ENCODE results near the gene NPEPPS. TPM values are rescaled to one million over a fixed set of nuclear protein-coding genes. Genes with fewer than 3 reads are reported as not detected.

NPEPPS gene
- total and polyA plus RNA-seq, 2 of the 8 experiments (the other 6 are each of a cell fraction or from before 2014, with no cell fraction given): 53.6 to 118 TPM

- Histone ChIP-seq H3K4ac (replicated peaks; ENCODE audit: insufficient read length, low read depth, low read length) (no peak overlapping the region), H2BK120ac (replicated peaks; ENCODE audit: low read depth, low read length) (no peak overlapping the region), H3K18ac (ENCODE audit: extremely low read depth, low read length) (no peak overlapping the region), H4K91ac (replicated peaks; ENCODE audit: insufficient read length, low read length) (no peak overlapping the region), H2BK12ac (ENCODE audit: low read depth, low read length) (no peak overlapping the region), H3K14ac (ENCODE audit: insufficient read length) (no peak overlapping the region), H2BK5ac (ENCODE audit: low read depth, low read length) (no peak overlapping the region), H3K23ac (ENCODE audit: insufficient read length) (no peak overlapping the region), H3K9ac (replicated peaks in 1 of 4; ENCODE audit: extremely low read depth in 1 of 4, low read depth in 3 of 4, low read length in 3 of 4) (no peak overlapping the region), H3K79me2 (ENCODE audit: control insufficient read depth in 1 of 2, insufficient read depth in 2 of 2, low read length in 2 of 2) (peaks cover 1 to 57% of the 10 kb centered on the region in 2 experiments), H2AFZ (ENCODE audit: low read length) (no peak overlapping the region), H2AK5ac (ENCODE audit: low read depth, low read length) (no peak overlapping the region), H3K27me3 (replicated peaks in 1 of 4; ENCODE audit: control insufficient read depth in 3 of 4, extremely low read depth in 1 of 4, insufficient read depth in 3 of 4, low read length in 3 of 4) (no peaks in the 10 kb centered on the region), H3K4me2 (ENCODE audit: insufficient read depth in 1 of 2, low read depth in 2 of 2, low read length in 2 of 2) (no peak overlapping the region), H3K36me3 (ENCODE audit: control insufficient read depth in 2 of 4, insufficient read depth in 4 of 4, low read length in 3 of 4) (peaks cover 61 to 98% (median 89%) of the 10 kb centered on the region in 4 experiments), H3K79me1 (ENCODE audit: low read depth, low read length) (peaks cover 2% of the 10 kb centered on the region; the same call in 1 of the 2 replicates), H4K8ac (ENCODE audit: extremely low read depth, insufficient read depth, low read length) (no peak overlapping the region), H2BK20ac (ENCODE audit: low read length) (no peak overlapping the region), H3K27ac (ENCODE audit: low read depth, low read length) (no peak overlapping the region), H4K20me1 (replicated peaks in 1 of 2; ENCODE audit: control insufficient read depth in 1 of 2, insufficient read depth in 2 of 2, low read length in 2 of 2) (peaks cover 18 to 25% of the 10 kb centered on the region in 2 experiments), H2BK15ac (ENCODE audit: low read length) (no peak overlapping the region), H3K56ac (replicated peaks; ENCODE audit: insufficient read length, low read depth, low read length) (no peak overlapping the region), H4K5ac (ENCODE audit: insufficient read length, low read depth, low read length) (no peak overlapping the region), H3K23me2 (ENCODE audit: low read depth, low read length) (no peaks in the 10 kb centered on the region), H3K4me3 (ENCODE audit: extremely low read depth in 1 of 4, insufficient read depth in 2 of 4, low read depth in 3 of 4, low read length in 4 of 4) (no peak overlapping the region), H3K4me1 (replicated peaks in 1 of 4; ENCODE audit: control insufficient read depth in 3 of 4, insufficient read depth in 4 of 4, low read length in 3 of 4) (peaks cover 0 to 7% (median 5%) of the 10 kb centered on the region in 4 experiments; a peak in 3 of 7 replicates), H3K9me3 (ENCODE audit: insufficient read depth in 2 of 2, low read depth in 1 of 2, low read length in 1 of 2) (no peaks in the 10 kb centered on the region)
- CTCF ChIA-PET (ENCODE audit: partially characterized antibody): no interaction called here
- WGBS, 2 experiments (ENCODE audit: extremely low coverage in 1 of 2, insufficient coverage in 1 of 2, insufficient read length in 1 of 2, insufficient replicate concordance in 2 of 2, low coverage in 1 of 2, low lambda C conversion rate in 2 of 2, missing lambda C conversion rate in 1 of 2): 91% methylated on average over 6 of the region's 6 CpGs; no CpG with 5 or more reads in 1 of the 2 experiments
- no peak for TF ChIP-seq MAFK (IDR thresholded peaks at IDR 0.05; ENCODE audit: low read depth, low read length)
- no peak for DNase-seq (ENCODE audit: low read depth in 1 of 2, low spot score in 2 of 2)
- POLR2A ChIA-PET (ENCODE audit: partially characterized antibody): interaction anchor here (3.0 to 46.3 kb wide), 2 partner anchors 11 to 22 kb away, joined by 18 to 1575 read pairs; partner anchors contain the start of genes KPNB1 and TBKBP1
- FAIRE-seq: no peak
Measured at GRCh38 chr17:47660064-47660492, 129.2 kb downstream of the NPEPPS start.

All from H1 (cell line).